ENCODE data around the gene SMARCB1.

GRCh38 chr22:23781511-23782183 is 5.1 kb upstream of the SMARCB1 start:
- TF ChIP-seq CTCF (IDR thresholded peaks at IDR 0.05; ENCODE audit: low read length) = no peak
- no peak for TF ChIP-seq EZH2 (optimal IDR thresholded peaks at IDR 0.05; ENCODE audit: low read depth, low read length)
